Gastrocnemius medialis (tissue), 4 donors: ENCODE data around the gene PRDX4. TPM values are rescaled to one million over a fixed set of nuclear protein-coding genes. Genes with fewer than 3 reads are reported as not detected.

Experiments used
- ATAC-seq, 2 donors: fragments of 150-250 bp; one replicate each; pipeline ENCODE4 v1.9.1; 2016
- DNase-seq, 2 donors: peaks; one replicate each; pipeline ENCODE4 v3.0.0-alpha.2; 2019
- H3K27ac ChIP-seq, 4 donors: fragments of 200-600 bp; sonication (generic); 1 replicate in 1 of 4; 2 replicates in 3 of 4; pipeline ENCODE4 v1.5.1; 2016 to 2018; ENCODE audit warnings: mild to moderate bottlenecking in 2 of 4, moderate library complexity in 1 of 4
- H3K27me3 ChIP-seq, 3 donors: fragments of 200-600 bp; sonication (generic) in 2 of 3; 1 replicate in 1 of 3; 2 replicates in 2 of 3; pipeline versions ENCODE4 v1.5.1 to v1.6.0; 2016 to 2019; ENCODE audit warnings: mild to moderate bottlenecking in 1 of 3, moderate library complexity in 1 of 3
- H3K36me3 ChIP-seq, 2 donors: fragments of 200-600 bp; sonication (generic) in 1 of 2; one replicate each; pipeline ENCODE4 v1.5.1; 2017 to 2018
- H3K4me1 ChIP-seq, 2 donors: fragments of 200-600 bp; sonication (generic) in 1 of 2; one replicate each; pipeline ENCODE4 v1.5.1; 2016 to 2017; ENCODE audit warnings: mild to moderate bottlenecking in 2 of 2
- H3K4me3 ChIP-seq, 4 donors: fragments of 200-600 bp; sonication (generic) in 3 of 4; 1 replicate in 1 of 4; 2 replicates in 3 of 4; pipeline ENCODE4 v1.5.1; 2016 to 2019; ENCODE audit warnings: mild to moderate bottlenecking in 2 of 4
- H3K9me3 ChIP-seq, 3 donors: fragments of 200-600 bp; sonication (generic) in 2 of 3; 1 replicate in 1 of 3; 2 replicates in 2 of 3; pipeline ENCODE4 v1.5.1; 2016 to 2019
- CTCF ChIP-seq, 5 experiments: fragments of 450-650 bp in 3 of 5; fragments of 200-600 bp in 2 of 5; sonication (generic) in 2 of 5; IDR thresholded peaks in 4 of 5; conservative IDR thresholded peaks in 1 of 5; 1 replicate in 4 of 5; 2 replicates in 1 of 5; pipeline ENCODE4 v1.5.1; 2016 to 2019; ENCODE audit warnings: antibody characterized with exemption in 5 of 5, mild to moderate bottlenecking in 3 of 5, moderate library complexity in 3 of 5
- POLR2A ChIP-seq, 2 donors: fragments of 450-650 bp; IDR thresholded peaks; one replicate each; pipeline ENCODE4 v1.6.1; 2017; ENCODE audit warnings: antibody characterized with exemption in 2 of 2, mild to moderate bottlenecking in 2 of 2, moderate library complexity in 2 of 2
- in situ Hi-C, 4 donors: fragments of 200-750 bp; cut with MboI; loops; one replicate each; pipeline versions ENCODE4 v1.15.0 to v1.8.0; 2017; ENCODE audit warnings: low sequenced_read_pairs in 4 of 4
- intact Hi-C: fragments of 100-400 bp; cut with DNase I; formaldehyde crosslinking; loops from one replicate; pipeline ENCODE4 v1.15.1; 2023; ENCODE audit warnings: low total_unique reads
- total RNA-seq, 4 donors: library from RNA; depleted of rRNA; stranded (reverse); fragments of >200 nt; gene quantifications; one replicate each; pipeline versions ENCODE4 v1.1.0 to v1.2.3, GENCODE V29; 2016

PRDX4 gene
- total RNA-seq, 4 donors from 2014 or later, result 21.2 to 40.7 (median 37.6) TPM

DNA sequence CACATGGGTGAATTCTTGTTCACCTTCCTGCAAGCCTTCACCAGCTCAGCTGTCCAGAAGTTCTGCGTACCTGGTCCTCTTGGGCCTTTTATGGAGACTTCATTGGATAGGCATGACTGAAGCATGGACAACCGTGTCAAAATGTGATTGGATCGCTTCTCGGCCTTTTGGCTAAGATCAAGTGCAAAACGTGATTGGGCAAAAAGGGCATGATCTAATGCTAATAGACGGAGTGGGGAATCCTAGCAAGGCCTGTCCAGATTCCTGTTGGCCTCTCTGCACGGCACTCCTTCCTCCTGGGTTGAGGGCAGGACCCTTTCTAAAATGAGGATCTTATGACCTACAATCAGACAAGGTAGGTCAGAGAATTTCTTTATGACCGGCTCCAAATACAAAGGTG is 24.9 kb downstream of the PRDX4 start:
- in situ Hi-C loops, result loop anchor here in 3 of 4 donors (5.0 to 25.0 kb wide), 2 partner anchors 210 to 220 kb away; partner anchors contain the start of genes APOO (in 2 of the 3) and CXorf58 (in 2 of the 3)
- TF ChIP-seq POLR2A (IDR thresholded peaks at IDR 0.05), result no peak
- TF ChIP-seq CTCF (IDR thresholded peaks at IDR 0.05 in 4 of 5, conservative IDR thresholded peaks at IDR 0.05 in 1 of 5), result no peak
- Histone ChIP-seq H3K9me3 (no peaks in the 10 kb centered on the region), H3K27me3 (no peaks in the 10 kb centered on the region), H3K4me1 (no peaks in the 10 kb centered on the region), H3K36me3 (no peaks in the 10 kb centered on the region), H3K27ac (no peak overlapping the region), H3K4me3 (no peak overlapping the region)
- no peak for DNase-seq
- intact Hi-C loops, result loop anchor here (10.0 kb wide), 1 partner anchor 93 kb away; the partner anchor contains the start of gene SAT1
- no peak for ATAC-seq

GRCh38 chrX:23694606-23695005 is 27.3 kb downstream of the PRDX4 start:
- H3K9me3 ChIP-seq, result no peaks in the 10 kb centered on the region
- no peaks in the 10 kb centered on the region for H3K4me1 ChIP-seq
- TF ChIP-seq POLR2A (IDR thresholded peaks at IDR 0.05) (no peak), CTCF (IDR thresholded peaks at IDR 0.05 in 4 of 5, conservative IDR thresholded peaks at IDR 0.05 in 1 of 5) (peak in 2 of 5 experiments; percentile 47 to 49)
- DNase-seq, result peak; percentile 12 to 35
- in situ Hi-C loops, result loop anchor here in 3 of 4 donors (5.0 to 25.0 kb wide), 2 partner anchors 208 to 218 kb away; partner anchors contain the start of genes APOO (in 2 of the 3) and CXorf58 (in 2 of the 3)
- no peak overlapping the region for H3K27ac ChIP-seq
- H3K36me3 ChIP-seq, result no peaks in the 10 kb centered on the region
- no peak overlapping the region for H3K4me3 ChIP-seq
- intact Hi-C loops, result loop anchor here (2.0 to 10.0 kb wide), 2 partner anchors 90 to 208 kb away; partner anchors contain the start of gene SAT1
- no peaks in the 10 kb centered on the region for H3K27me3 ChIP-seq
- ATAC-seq, result peak; percentile 49 to 50

DNA sequence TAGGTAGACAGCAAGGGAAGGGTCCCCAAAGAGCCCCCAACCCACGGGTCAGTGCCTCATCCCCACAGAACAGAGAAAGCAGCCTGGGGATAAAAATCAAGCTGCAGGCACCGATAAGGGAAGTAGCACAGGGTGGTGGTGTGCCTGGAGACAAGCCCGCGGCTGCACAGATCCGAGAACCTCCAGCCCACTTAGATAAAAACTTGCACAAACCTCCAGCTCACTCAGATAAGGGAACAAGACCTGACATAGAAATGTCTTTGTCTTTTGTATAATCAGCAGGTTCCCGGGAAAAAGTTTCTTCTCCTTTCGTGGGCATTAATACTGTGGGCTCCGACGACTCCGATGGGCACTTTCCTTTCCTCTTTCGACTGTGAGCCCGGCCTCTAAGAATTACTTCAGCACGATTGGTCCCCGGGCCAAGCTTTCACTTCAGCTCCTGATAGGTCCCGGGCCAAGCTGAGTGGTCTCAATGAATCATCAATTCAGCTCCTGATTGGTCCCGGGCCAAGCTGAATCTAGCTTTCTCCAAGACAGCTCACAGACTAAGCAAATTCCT is 32.4 kb downstream of the PRDX4 start:
- in situ Hi-C loops, result loop anchor here in 2 of 4 donors (25.0 kb wide), 1 partner anchor 213 kb away; the partner anchor contains the start of genes APOO (in 2 of the 2) and CXorf58 (in 2 of the 2)
- intact Hi-C loops, result loop anchor here (10.0 kb wide), 1 partner anchor 85 kb away; the partner anchor contains the start of gene SAT1
- no peaks in the 10 kb centered on the region for H3K27me3 ChIP-seq
- H3K4me3 ChIP-seq, result no peak overlapping the region
- no peaks in the 10 kb centered on the region for H3K4me1 ChIP-seq
- H3K9me3 ChIP-seq, result no peaks in the 10 kb centered on the region
- no peak overlapping the region for H3K27ac ChIP-seq
- ATAC-seq, result no peak
- no peak for TF ChIP-seq CTCF (IDR thresholded peaks at IDR 0.05 in 4 of 5, conservative IDR thresholded peaks at IDR 0.05 in 1 of 5)
- TF ChIP-seq POLR2A (IDR thresholded peaks at IDR 0.05), result no peak
- no peak for DNase-seq
- H3K36me3 ChIP-seq, result peaks cover 0 to 23% of the 10 kb centered on the region in 2 donors

DNA sequence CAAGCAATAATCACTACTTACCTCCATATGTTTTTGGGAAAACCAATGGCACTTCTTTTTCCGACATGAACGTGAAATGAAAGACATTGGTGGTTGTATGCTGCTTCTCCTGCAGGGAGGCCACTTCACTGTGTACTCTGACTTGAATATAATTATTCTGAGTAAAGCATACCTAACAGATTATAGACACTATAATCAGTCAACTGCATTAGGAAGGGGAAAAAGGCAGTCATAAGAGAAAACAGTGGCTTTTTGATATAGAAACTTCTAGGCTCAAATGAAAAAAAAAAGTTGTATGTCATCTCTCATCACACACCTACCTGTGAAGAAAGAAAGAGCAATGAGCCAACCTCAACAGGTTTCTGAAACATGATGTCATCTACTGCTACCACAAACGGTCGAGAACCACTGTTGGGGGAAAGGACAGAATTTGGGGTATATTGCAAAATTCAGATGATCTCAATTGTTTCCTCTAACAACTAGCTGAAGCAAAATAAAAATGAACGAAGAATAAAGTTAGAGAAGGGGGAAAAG is 37.4 kb downstream of the PRDX4 start:
- Histone ChIP-seq H3K36me3 (peaks cover 0 to 42% of the 10 kb centered on the region in 2 donors), H3K27ac (no peak overlapping the region), H3K27me3 (no peaks in the 10 kb centered on the region), H3K9me3 (no peaks in the 10 kb centered on the region), H3K4me1 (no peaks in the 10 kb centered on the region), H3K4me3 (no peak overlapping the region)
- ATAC-seq, result no peak
- DNase-seq, result no peak
- TF ChIP-seq CTCF (IDR thresholded peaks at IDR 0.05 in 4 of 5, conservative IDR thresholded peaks at IDR 0.05 in 1 of 5) (no peak), POLR2A (IDR thresholded peaks at IDR 0.05) (no peak)
- in situ Hi-C loops, result no loop called here
- intact Hi-C loops, result no loop called here
